Measurements from ENCODE around the gene RPGR. TPM values are rescaled to one million over a fixed set of nuclear protein-coding genes. Genes with fewer than 3 reads are reported as not detected.
A peak's percentile ranks its signal among the peaks of the same experiment; 100 is the strongest.

The RPGR gene
- total RNA-seq, 2 experiments from 2014 or later, result 5.7 to 8.3 TPM

DNA sequence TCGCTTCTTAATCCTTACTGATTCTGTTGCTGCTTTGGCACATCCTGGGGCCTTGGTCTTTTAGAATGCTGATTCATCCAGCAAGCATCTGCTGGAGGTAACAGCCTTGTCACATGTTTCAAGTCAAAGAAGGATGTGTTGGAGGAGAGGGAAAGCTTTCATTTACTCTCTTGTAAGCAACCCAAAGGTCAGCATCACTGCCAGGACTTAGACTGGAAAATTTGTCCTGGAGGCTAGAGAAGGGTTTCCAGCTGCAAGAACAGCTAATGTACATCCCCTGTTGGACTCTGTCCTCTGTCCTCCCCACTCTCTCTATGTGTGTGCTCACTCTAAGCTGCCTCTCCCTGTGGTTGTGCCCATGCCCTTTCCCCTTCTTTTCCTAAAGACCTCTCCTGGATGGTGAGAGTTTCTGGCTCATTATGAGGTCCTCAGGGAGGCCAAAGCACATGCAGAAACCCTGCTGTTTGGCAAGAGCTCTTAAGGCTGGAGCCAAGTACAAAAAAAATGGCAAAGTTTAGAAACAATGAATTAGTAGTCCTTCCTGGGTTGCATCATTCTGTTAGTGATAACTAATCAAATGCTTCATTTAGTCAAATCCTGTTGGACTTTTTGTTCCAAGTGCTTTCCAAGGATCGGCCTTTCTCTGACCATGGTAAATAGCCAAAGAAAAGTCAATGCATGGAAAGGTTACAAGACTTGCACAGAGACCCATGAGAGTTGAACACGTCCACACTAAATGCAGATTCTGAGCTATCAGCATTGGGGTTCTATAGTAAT is 93.2 kb downstream of the RPGR start:
- intact Hi-C loops (cut with micrococcal nuclease), result no loop called here
- Mint-ChIP-seq H3K27ac (no peak overlapping the region), H3K4me1 (ENCODE audit: low read depth) (no peaks in the 10 kb centered on the region), H3K36me3 (no peaks in the 10 kb centered on the region), H3K27me3 (peaks cover 5% of the 10 kb centered on the region), H3K9me3 (no peaks in the 10 kb centered on the region), H3K4me3 (no peak overlapping the region)
- CTCF ChIA-PET, result no interaction called here
- POLR2A ChIA-PET, result no interaction called here
- no peak for DNase-seq

DNA sequence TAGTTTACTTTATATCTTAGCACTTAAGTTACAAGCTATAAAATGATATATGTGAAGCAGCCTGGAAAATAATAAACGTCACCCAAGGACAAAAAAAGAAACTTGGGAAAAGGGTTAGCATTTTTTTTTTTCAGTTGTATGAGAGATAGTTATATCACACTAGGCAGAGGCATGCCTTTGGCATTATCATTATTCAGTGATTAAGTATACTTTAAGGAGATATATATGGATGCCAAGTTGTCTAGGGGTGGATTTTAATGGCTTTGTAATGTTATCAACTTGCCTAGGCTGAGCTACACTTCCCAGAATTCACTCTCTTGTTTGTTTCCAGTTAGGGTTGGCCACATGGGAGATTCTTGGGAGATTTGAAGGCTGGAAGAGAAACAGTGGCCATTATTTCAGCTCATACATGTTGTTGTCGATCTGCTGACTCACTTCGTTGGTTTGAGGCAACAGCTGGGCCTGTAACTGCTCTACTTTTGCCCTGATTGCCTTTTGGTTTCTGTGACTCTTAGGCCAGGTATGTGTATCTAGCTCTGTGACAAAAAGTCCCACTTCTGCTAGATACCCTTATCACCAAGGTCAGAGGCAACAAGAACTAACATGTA is 95.1 kb downstream of the RPGR start:
- CTCF ChIA-PET, result no interaction called here

DNA sequence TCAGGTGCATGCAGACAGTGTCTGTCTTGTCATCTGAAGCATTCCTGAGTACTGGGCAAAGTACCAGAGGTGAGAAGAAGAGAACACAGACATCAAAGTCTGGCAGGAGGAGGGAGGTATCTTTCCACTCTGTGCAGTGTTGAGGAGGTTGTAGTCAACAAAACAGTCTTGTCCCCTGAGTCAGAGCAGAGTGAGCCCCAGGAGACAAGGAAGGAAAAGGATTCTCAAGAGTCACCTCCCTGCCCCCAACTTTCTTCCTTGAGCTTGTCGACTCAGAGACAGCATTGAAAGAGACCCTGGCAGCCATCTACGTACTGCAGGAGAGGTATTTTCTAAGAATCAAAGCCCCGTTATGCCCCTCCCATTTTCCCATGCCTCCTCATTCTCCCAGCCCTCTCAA is 102.2 kb downstream of the RPGR start:
- H3K36me3 Mint-ChIP-seq, result no peaks in the 10 kb centered on the region
- ChIA-PET CTCF (no interaction called here), POLR2A (no interaction called here)
- H3K9me3 Mint-ChIP-seq, result no peaks in the 10 kb centered on the region
- DNase-seq, result no peak
- no peak overlapping the region for H3K27ac Mint-ChIP-seq
- intact Hi-C loops (cut with micrococcal nuclease), result no loop called here
- H3K4me1 Mint-ChIP-seq (ENCODE audit: low read depth), result peaks cover 3% of the 10 kb centered on the region
- H3K4me3 Mint-ChIP-seq, result no peak overlapping the region
- H3K27me3 Mint-ChIP-seq, result peaks cover 12% of the 10 kb centered on the region

More for the DNA sequence above, 95.1 kb downstream of the RPGR start:
- Mint-ChIP-seq H3K36me3 (no peaks in the 10 kb centered on the region), H3K27me3 (peaks cover 1% of the 10 kb centered on the region), H3K4me1 (ENCODE audit: low read depth) (no peaks in the 10 kb centered on the region), H3K27ac (no peak overlapping the region), H3K4me3 (no peak overlapping the region), H3K9me3 (no peaks in the 10 kb centered on the region)
- intact Hi-C loops (cut with micrococcal nuclease), result no loop called here
- POLR2A ChIA-PET, result no interaction called here
- no peak for DNase-seq

DNA sequence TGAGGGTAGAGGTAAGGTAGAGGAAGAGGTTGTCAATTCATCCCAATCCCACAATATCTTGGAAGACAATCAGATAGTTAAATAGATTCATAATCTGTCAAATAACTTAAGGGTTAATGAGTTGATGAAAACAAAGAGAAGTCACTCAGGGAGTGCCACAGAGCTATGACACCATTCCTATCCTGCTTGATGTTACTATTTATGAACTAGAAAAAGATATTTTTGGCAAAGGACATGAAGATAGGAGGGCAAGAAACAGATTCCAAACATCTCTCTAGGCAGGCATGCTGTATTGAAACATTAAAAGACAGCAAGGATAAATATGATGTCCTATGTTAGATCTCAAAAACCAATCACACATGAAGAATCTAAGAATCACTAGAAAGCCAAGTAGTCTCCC is 103.1 kb downstream of the RPGR start:
- no peaks in the 10 kb centered on the region for H3K9me3 Mint-ChIP-seq
- no peak for DNase-seq
- ChIA-PET POLR2A (no interaction called here), CTCF (no interaction called here)
- peaks cover 17% of the 10 kb centered on the region for H3K27me3 Mint-ChIP-seq
- H3K4me3 Mint-ChIP-seq, result no peak overlapping the region
- intact Hi-C loops (cut with micrococcal nuclease), result no loop called here
- H3K27ac Mint-ChIP-seq, result no peak overlapping the region
- H3K36me3 Mint-ChIP-seq, result no peaks in the 10 kb centered on the region
- H3K4me1 Mint-ChIP-seq (ENCODE audit: low read depth), result peaks cover 5% of the 10 kb centered on the region

DNA sequence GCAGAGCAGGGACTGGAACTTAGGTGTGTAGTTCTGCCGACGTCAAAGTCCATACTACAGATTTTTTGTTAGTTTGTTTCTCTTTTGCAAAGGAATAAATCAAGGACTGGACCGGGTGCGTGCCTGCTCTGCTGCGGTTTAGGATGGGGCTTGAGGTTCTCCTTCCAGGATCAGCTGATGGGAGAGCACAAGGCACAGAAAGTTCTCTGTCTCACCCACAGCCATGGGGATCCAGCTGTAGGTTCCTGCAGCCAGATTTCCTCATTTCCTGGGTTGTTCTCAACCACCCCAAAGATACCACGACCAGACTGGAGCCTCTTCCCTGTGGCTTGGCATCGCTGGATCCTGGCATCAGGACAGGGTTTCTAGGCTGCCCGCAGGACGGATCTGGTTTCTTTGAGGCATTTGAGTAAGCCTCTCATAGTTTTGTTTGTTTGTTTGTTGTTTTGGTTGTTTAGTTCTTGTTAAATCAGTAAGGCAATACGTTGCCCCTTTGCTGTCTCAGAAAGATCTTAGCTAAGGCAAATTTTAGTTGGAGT is 105.8 kb downstream of the RPGR start:
- Mint-ChIP-seq H3K36me3 (no peaks in the 10 kb centered on the region), H3K4me1 (ENCODE audit: low read depth) (peaks cover 5% of the 10 kb centered on the region), H3K27me3 (peaks cover 23% of the 10 kb centered on the region), H3K4me3 (no peak overlapping the region), H3K9me3 (no peaks in the 10 kb centered on the region), H3K27ac (no peak overlapping the region)
- DNase-seq, result no peak
- CTCF ChIA-PET, result no interaction called here
- intact Hi-C loops (cut with micrococcal nuclease), result no loop called here
- POLR2A ChIA-PET, result no interaction called here

DNA sequence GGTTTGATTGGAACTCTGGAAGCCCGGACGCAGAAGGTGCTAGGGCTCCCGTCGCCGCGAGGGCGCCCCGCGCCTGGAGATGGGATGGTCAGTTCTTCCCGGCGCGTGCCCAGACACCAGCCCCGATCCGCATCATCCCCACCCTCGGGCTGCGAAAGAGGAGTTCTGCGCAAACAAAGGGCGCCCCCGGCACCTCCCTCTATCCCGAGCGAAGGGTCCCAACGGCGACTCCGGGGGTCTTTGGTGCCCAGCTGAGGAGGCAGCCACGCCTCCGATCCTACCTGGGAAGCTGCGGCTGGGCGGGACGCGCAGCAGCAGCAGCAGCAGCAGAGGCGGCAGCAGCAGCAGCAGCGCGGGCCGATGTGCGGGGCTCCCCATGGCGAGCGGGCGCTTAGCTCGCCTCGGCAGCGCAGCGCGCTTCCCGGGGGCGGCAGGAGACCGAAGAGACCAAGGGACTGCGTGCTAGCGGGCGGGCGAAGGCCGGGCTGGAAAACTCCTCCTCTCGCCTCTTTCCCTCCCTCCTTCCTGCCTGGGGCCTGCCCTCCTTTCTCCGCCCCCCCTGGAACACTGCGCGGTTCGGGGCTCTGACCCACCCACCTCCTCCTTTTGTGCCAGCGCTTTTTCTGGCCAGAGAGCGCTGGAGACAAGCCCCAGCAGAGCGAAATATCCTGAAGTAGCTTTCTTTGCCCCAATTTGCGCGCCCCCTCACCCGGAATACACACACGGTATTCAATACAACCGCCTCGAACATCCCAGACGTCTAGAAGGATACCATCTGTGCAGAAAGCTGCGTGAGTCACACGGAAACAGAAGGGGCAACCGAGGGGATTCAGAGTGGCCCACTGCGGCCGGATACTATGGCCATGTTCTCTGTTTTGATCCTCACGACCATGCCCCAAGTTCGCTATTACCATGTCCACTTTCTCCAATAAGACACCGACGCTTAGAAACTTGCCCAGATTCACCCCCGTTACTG is 106.6 kb downstream of the RPGR start, which contains the start of gene SRPX:
TSS of gene SRPX (minus strand) at position 457 of the 976 bp plus-strand sequence. CDS start at position 378, 79 bp downstream.
- CTCF ChIA-PET, result interaction anchor here (2.5 kb wide), 1 partner anchor 106 kb away, joined by 7 read pairs; the partner anchor contains the start of gene RPGR
- intact Hi-C loops (cut with micrococcal nuclease), result no loop called here
- POLR2A ChIA-PET, result no interaction called here

DNA sequence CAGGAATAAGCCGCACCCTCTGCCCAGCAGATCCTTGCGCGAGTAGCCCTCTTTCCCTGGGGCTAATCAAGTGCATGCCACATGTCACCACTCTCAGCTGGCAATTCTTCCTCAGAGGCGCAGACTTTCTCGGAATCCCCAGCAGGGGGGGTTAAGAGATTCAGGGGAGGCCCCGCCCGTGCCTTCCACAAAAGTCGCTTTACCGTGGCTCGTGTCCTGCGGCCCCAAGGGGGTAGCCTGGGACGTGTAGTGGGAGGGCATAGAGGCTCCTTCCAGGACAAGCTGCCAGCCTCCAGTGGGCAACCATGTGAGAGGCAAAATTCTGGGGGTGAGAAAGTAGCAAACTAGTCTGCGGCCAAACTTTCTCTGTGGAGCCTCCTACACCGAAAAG is 107.3 kb downstream of the RPGR start:
- CTCF ChIA-PET, result interaction anchor here (1.2 to 2.5 kb wide), 2 partner anchors 60 to 107 kb away, joined by 3 to 7 read pairs; partner anchors contain the start of gene RPGR
- H3K4me1 Mint-ChIP-seq (ENCODE audit: low read depth), result peaks cover 5% of the 10 kb centered on the region
- POLR2A ChIA-PET, result no interaction called here
- peak; percentile 15 for DNase-seq
- H3K27ac Mint-ChIP-seq, result no peak overlapping the region
- H3K4me3 Mint-ChIP-seq, result no peak overlapping the region
- intact Hi-C loops (cut with micrococcal nuclease), result no loop called here
- peaks cover 26% of the 10 kb centered on the region for H3K27me3 Mint-ChIP-seq
- no peaks in the 10 kb centered on the region for H3K36me3 Mint-ChIP-seq
- no peaks in the 10 kb centered on the region for H3K9me3 Mint-ChIP-seq

More for the DNA sequence above, 106.6 kb downstream of the RPGR start, which contains the start of gene SRPX:
- H3K27me3 Mint-ChIP-seq, result peaks cover 26% of the 10 kb centered on the region
- no peaks in the 10 kb centered on the region for H3K9me3 Mint-ChIP-seq
- peak within 1 kb of the TSS; percentile 20 for H3K4me3 Mint-ChIP-seq
- DNase-seq, result peak; percentile 8
- peaks cover 5% of the 10 kb centered on the region for H3K4me1 Mint-ChIP-seq (ENCODE audit: low read depth)
- no peak within 1 kb of the TSS for H3K27ac Mint-ChIP-seq
- no peaks in the 10 kb centered on the region for H3K36me3 Mint-ChIP-seq

Other genes with a start within 250 kb of the RPGR start
- gene SRPX, start 106.6 kb downstream of the RPGR start, total RNA-seq, result under 1 TPM; 0.24 TPM
- gene OTC, start 25.1 kb upstream of the RPGR start, total RNA-seq, result not detected
- gene TSPAN7, start 234.0 kb upstream of the RPGR start, total RNA-seq, result under 1 TPM; 0.69 to 0.73 TPM